ENCODE data around the gene ZNF827. TPM values are rescaled to one million over a fixed set of nuclear protein-coding genes. Genes with fewer than 3 reads are reported as not detected.
A peak's percentile ranks its signal among the peaks of the same experiment; 100 is the strongest.

The ZNF827 gene
- total RNA-seq, 3 donors from 2014 or later = 18.6 to 21.1 (median 19.0) TPM

- Histone ChIP-seq H3K27me3 (no peaks in the 10 kb centered on the region), H3K36me3 (no peaks in the 10 kb centered on the region), H3K27ac (peak overlapping the region in 1 of 2 donors; percentile 15), H3K4me3 (no peak overlapping the region), H3K9me3 (no peaks in the 10 kb centered on the region), H3K4me1 (no peaks in the 10 kb centered on the region)
- no peak for DNase-seq (ENCODE audit: low spot score in 2 of 2)
- intact Hi-C loops (cut with DNase I; ENCODE audit: low total_unique reads) = no loop called here
- TF ChIP-seq POLR2A (IDR thresholded peaks at IDR 0.05) (no peak), CTCF (IDR thresholded peaks at IDR 0.05) (no peak), POLR2AphosphoS5 (IDR thresholded peaks at IDR 0.05) (no peak)
Observed at GRCh38 chr4:145945431-145946155, 7.0 kb upstream of the ZNF827 start.

- Histone ChIP-seq H3K9me3 (no peaks in the 10 kb centered on the region), H3K4me3 (no peak overlapping the region), H3K4me1 (no peaks in the 10 kb centered on the region), H3K27me3 (no peaks in the 10 kb centered on the region), H3K36me3 (no peaks in the 10 kb centered on the region), H3K27ac (no peak overlapping the region)
- no peak for DNase-seq (ENCODE audit: low spot score in 2 of 2)
- intact Hi-C loops (cut with DNase I; ENCODE audit: low total_unique reads) = no loop called here
- TF ChIP-seq CTCF (IDR thresholded peaks at IDR 0.05) (no peak), POLR2AphosphoS5 (IDR thresholded peaks at IDR 0.05) (no peak), POLR2A (IDR thresholded peaks at IDR 0.05) (no peak)
Observed at GRCh38 chr4:145944886-145945285, 6.3 kb upstream of the ZNF827 start.

- intact Hi-C loops (cut with DNase I; ENCODE audit: low total_unique reads) = no loop called here
- Histone ChIP-seq H3K9me3 (no peaks in the 10 kb centered on the region), H3K36me3 (no peaks in the 10 kb centered on the region), H3K4me1 (no peaks in the 10 kb centered on the region), H3K4me3 (no peak overlapping the region), H3K27ac (no peak overlapping the region), H3K27me3 (no peaks in the 10 kb centered on the region)
- no peak for DNase-seq (ENCODE audit: low spot score in 2 of 2)
- TF ChIP-seq POLR2AphosphoS5 (IDR thresholded peaks at IDR 0.05) (no peak), CTCF (IDR thresholded peaks at IDR 0.05) (no peak), POLR2A (IDR thresholded peaks at IDR 0.05) (no peak)
Observed at GRCh38 chr4:145939856-145940255, 1.2 kb upstream of the ZNF827 start.

- TF ChIP-seq POLR2A (IDR thresholded peaks at IDR 0.05) (no peak), CTCF (IDR thresholded peaks at IDR 0.05) (no peak), POLR2AphosphoS5 (IDR thresholded peaks at IDR 0.05) (no peak)
- H3K4me3 ChIP-seq = peak overlapping the region in 1 of 3 donors; percentile 88
- intact Hi-C loops (cut with DNase I; ENCODE audit: low total_unique reads) = no loop called here
- no peaks in the 10 kb centered on the region for H3K27me3 ChIP-seq
- H3K9me3 ChIP-seq = no peaks in the 10 kb centered on the region
- H3K4me1 ChIP-seq = no peaks in the 10 kb centered on the region
- no peak for DNase-seq (ENCODE audit: low spot score in 2 of 2)
- no peaks in the 10 kb centered on the region for H3K36me3 ChIP-seq
- H3K27ac ChIP-seq = peak overlapping the region in 1 of 2 donors; percentile 95
Observed at GRCh38 chr4:145939441-145939750, 773 bp upstream of the ZNF827 start.

GRCh38 chr4:145937971-145938611, 532 bp downstream of the ZNF827 start:
- H3K27me3 ChIP-seq = no peaks in the 10 kb centered on the region
- intact Hi-C loops (cut with DNase I; ENCODE audit: low total_unique reads) = no loop called here
- peak overlapping the region; percentile 80 to 97 (median 88) for H3K4me3 ChIP-seq
- H3K36me3 ChIP-seq = no peaks in the 10 kb centered on the region
- DNase-seq (ENCODE audit: low spot score in 2 of 2) = no peak
- TF ChIP-seq POLR2AphosphoS5 (IDR thresholded peaks at IDR 0.05) (no peak), CTCF (IDR thresholded peaks at IDR 0.05) (no peak)
- peak overlapping the region; percentile 95 to 99 for H3K27ac ChIP-seq
- no peaks in the 10 kb centered on the region for H3K4me1 ChIP-seq
- H3K9me3 ChIP-seq = no peaks in the 10 kb centered on the region
